CD4-positive, alpha-beta T cell treated with Interferon gamma for 1 hour (primary cell): ENCODE data around the gene MUC3A.

Experiments used
- DNase-seq: peaks from one replicate; pipeline ENCODE4 v3.0.0-alpha.2; 2020

Gene MUC3A

GRCh38 chr7:100946111-100946510 lies 3.2 kb upstream of the MUC3A start:
- no peak for DNase-seq

GRCh38 chr7:100946766-100947365 lies 2.5 kb upstream of the MUC3A start:
- DNase-seq, result no peak

DNA sequence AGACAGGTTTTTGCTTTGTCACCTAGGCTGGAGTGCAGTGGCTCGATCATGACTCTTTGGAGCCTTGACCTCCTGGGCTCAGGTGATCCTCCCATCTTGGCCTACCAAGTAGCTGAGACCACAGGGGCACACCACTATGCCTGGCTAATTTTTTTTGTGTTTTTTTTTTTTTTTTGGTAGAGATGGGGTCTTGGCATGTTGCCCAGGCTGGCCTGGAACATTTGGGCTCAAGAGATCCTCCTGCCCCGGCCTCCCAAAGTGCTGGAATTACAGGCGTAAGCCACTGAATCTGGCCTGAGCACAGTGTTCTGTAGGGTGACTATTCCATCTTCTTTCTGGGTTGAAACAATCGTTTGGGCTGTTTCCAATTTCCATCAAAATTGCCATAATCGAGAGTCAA lies 1.5 kb upstream of the MUC3A start:
- no peak for DNase-seq

- no peak for DNase-seq
Observed at GRCh38 chr7:100949933-100950443, 654 bp downstream of the MUC3A start.

DNA sequence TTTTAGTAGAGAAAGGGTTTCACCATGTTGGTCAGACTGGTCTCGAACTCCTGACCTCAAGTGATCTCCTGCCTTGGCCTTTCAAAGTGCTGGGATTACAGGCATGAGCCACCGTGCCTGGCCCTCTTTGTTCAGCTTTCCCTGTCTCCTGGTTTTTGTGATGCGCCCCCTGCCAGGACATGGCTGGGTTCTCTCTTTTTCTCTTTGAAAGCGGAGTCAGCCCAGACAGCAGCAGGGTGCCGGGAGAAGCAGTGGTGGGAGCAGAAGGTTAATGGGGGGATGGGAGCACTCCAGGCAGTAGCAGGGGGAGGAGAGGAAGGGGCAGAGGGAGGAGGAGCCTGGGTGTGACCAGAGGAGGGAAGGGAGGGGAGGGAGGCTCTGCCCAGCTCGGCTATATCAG lies 1.8 kb downstream of the MUC3A start:
- DNase-seq, result no peak

GRCh38 chr7:100951888-100952560 lies 2.7 kb downstream of the MUC3A start:
- no peak for DNase-seq

GRCh38 chr7:100952641-100953040 lies 3.3 kb downstream of the MUC3A start:
- no peak for DNase-seq

DNA sequence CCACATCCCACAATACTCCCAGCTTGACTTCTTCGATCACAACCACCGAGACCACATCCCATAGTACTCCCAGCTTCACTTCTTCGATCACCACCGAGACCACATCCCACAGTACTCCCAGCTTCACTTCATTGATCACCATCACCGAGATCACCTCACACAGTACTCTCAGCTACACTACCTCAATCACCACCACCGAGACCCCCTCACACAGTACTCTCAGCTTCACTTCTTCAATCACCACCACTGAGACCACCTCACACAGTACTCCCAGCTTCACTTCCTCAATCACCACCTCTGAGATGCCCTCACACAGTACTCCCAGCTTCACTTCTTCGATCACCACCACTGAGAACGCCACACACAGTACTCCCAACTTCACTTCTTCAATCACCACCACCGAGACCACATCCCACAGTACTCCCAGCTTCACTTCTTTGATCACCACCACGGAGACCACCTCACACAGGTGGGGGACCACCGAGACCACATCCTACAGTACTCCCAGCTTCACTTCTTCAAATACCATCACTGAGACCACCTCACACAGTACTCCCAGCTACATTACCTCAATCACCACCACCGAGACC lies 8.6 kb downstream of the MUC3A start:
- DNase-seq, result no peak

- DNase-seq, result no peak
Observed at GRCh38 chr7:100959894-100960293, 10.6 kb downstream of the MUC3A start.

GRCh38 chr7:100962537-100962936 lies 13.2 kb downstream of the MUC3A start:
- DNase-seq, result no peak

- no peak for DNase-seq
Observed at GRCh38 chr7:100963386-100963785, 14.1 kb downstream of the MUC3A start.

- DNase-seq, result no peak
Observed at GRCh38 chr7:100963874-100964273, 14.5 kb downstream of the MUC3A start.

GRCh38 chr7:100964630-100965029 lies 15.3 kb downstream of the MUC3A start:
- DNase-seq, result no peak

DNA sequence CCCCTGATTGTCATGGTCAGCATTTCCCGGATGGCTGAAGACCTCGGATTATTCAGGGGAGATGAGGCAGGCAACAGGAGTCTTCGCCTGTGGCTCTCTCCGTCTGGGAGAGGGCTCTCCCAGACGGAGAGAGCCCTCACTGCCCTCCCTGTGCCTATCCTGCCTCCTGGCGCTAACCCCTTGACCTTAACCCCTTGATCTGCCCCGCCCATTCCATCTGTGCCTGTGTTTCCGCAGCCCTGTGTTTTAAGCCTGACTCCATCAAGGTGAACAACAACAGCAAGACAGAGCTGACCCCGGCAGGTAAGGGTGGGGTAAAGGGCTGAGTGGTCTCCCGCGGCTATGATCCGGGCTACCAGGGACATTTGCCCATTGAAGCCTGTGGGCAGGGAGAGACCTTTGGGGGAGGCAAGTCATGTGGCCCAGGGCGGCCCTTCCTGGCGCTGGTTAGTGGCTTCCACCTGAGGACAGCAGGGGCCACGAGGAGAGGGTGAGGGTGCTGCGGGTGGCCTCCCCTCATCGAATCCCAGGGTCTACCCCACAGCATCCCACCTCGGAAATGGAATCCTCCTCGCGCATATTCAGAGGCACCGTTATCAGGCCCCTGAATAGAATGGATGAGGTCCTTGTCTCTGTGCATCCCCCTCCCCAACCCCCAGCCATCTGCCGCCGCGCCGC lies 15.8 kb downstream of the MUC3A start:
- DNase-seq, result no peak

DNA sequence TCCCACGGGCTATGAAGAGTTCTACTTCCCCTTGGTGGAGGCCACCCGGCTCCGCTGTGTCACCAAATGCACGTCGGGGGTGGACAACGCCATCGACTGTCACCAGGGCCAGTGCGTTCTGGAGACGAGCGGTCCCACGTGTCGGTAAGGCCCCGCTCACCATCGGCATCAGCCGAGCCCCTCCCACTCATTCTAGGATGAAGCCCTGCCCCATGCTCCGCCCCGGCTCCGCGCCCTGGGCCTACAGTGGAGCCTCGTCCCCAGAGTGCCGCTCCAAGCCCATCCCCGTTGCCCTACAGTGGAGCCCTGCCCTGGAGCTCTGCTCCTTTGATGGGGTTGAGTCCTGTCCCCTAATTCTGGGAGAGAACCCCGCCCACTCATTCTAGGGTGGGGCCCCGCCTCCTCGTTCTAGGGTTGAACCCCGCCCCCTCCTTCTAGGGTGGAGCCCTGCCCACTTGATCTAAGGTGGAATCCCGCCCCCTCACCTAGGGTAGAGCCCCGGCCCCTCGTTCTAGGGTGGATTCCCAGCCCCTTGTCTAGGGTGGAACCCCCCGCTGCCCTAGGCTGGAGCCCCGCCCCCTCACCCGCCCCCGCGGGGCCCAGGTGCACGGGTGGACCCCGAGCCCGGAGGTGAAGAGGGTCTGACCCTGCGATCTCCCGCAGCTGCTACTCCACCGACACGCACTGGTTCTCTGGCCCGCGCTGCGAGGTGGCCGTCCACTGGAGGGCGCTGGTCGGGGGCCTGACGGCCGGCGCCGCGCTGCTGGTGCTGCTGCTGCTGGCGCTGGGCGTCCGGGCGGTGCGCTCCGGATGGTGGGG lies 16.6 kb downstream of the MUC3A start:
- peak; percentile 49 for DNase-seq

- no peak for DNase-seq
Observed at GRCh38 chr7:100966542-100967291, 17.4 kb downstream of the MUC3A start.

GRCh38 chr7:100967292-100967863 lies 18.0 kb downstream of the MUC3A start:
- no peak for DNase-seq

DNA sequence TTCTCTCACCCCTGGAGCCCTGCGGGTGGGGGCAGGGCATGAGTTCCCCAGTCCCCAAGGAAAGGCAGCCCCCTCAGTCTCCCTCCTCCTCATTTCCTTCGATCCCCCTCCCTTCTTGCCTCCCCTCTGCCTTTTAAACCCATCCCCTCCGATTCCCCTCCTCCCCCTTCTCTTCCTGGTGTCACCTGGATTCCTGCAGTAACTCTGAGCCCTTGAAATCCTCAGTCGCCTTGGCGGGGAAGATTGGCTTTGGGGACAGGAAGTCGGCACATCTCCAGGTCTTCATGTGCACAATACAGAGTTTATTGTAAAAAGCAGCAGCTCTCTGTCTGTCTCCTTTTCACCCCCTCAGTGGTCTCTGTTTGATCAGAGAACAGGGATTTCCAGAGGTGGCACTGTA lies 18.7 kb downstream of the MUC3A start:
- DNase-seq, result no peak

DNA sequence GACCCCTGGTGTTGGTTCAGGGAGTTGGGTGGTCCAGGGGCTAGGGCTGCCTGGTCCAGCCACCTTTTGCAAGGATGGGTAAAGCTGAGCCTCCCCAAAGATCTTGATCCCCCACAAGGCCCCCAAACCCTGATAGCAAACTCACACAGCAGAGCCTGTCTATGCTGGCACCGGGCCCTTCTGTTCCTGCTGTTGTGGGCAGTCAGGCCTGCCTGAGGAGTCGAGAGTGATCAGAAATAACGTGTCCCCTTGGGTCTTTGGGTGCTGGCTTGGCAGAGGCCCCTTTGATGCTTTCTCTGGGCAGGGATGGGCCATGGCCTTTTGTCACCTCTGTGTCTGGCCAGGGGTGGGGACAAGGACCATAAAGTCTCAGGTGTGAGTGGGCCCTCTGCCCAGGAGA lies 19.3 kb downstream of the MUC3A start:
- no peak for DNase-seq

DNA sequence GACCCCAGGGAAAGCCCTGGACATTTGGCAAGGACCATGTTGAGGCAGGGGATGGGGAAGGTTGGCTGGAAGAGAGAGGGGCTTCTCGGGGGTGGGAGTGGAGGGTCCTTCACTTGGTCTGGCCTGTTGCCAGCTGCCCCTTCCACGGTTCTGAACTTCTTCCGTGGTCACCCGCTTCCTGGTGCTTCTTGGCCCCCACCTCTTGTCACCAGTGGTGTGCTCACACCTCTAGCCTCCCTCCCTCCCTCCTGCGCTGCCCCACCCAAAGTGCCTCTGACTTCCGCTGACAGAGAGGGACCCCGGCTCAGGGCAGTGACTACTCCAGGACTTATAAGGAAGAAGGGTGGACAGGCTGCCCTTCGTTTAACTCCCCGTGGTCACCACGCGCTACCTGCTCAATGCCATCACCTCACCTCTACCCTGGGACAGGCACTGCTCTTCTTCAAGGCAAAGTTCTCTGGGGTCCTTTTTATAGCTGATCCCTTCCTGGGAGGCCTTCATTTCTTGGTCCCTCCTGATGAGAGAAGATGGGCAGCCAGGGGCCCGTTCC lies 19.8 kb downstream of the MUC3A start, which contains the start of gene MUC12:
Gene MUC12, plus strand, starts transcription at position 500 of the 550 bp plus-strand sequence. CDS start 58 bp downstream, outside the sequence.
- DNase-seq, result no peak
